ENCODE measurements around the gene HIP1R.
A peak's percentile ranks its signal among the peaks of the same experiment; 100 is the strongest.

GRCh38 chr12:122865268-122866231 is 30.3 kb downstream of the HIP1R start:
- TF ChIP-seq MYC (CRISPR knock-in tag; IDR thresholded peaks at IDR 0.05; ENCODE audit: borderline replicate concordance) (peak; percentile 76; the same call in 1 of the 2 replicates), EP300 (IDR thresholded peaks at IDR 0.05; ENCODE audit: low read depth in 2 of 2, low read length in 2 of 2) (no peak; a peak in 1 of 4 replicates), EP300 (CRISPR knock-in tag; IDR thresholded peaks at IDR 0.05; ENCODE audit: borderline replicate concordance) (no peak), SCMH1 (CRISPR knock-in tag; IDR thresholded peaks at IDR 0.05; ENCODE audit: borderline replicate concordance) (no peak), YY1 (IDR thresholded peaks at IDR 0.05; ENCODE audit: insufficient read depth, insufficient replicate concordance, low read depth, low read length) (peak; percentile 22), ZBTB1 (CRISPR knock-in tag; IDR thresholded peaks at IDR 0.05; ENCODE audit: borderline replicate concordance) (no peak)
- TF ChIP-seq, protein P1, sequence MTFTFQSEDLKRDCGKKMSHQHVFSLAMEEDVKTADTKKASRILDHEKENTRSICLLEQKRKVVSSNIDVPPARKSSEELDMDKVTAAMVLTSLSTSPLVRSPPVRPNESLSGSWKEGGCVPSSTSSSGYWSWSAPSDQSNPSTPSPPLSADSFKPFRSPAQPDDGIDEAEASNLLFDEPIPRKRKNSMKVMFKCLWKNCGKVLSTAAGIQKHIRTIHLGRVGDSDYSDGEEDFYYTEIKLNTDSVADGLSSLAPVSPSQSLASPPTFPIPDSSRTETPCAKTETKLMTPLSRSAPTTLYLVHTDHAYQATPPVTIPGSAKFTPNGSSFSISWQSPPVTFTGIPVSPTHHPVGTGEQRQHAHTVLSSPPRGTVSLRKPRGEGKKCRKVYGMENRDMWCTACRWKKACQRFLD (CRISPR knock-in tag; IDR thresholded peaks at IDR 0.05; ENCODE audit: borderline replicate concordance), result no peak
- TF ChIP-seq, protein P2, sequence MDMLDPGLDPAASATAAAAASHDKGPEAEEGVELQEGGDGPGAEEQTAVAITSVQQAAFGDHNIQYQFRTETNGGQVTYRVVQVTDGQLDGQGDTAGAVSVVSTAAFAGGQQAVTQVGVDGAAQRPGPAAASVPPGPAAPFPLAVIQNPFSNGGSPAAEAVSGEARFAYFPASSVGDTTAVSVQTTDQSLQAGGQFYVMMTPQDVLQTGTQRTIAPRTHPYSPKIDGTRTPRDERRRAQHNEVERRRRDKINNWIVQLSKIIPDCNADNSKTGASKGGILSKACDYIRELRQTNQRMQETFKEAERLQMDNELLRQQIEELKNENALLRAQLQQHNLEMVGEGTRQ (IDR thresholded peaks at IDR 0.05; ENCODE audit: low read depth, low read length), result no peak
- TF ChIP-seq, protein P2 (CRISPR knock-in tag; IDR thresholded peaks at IDR 0.05; ENCODE audit: borderline replicate concordance), result no peak

Data from HepG2 (cell line).